Activated T-cell treated with anti-CD3 and anti-CD28 coated beads, Interleukin-2, amount 50 U/mL, for 24 hours (primary cell): Measurements from ENCODE around the gene TOLLIP.
"Not testable (repeated sequence)": the region's sequence is repeated elsewhere in the genome, so short reads cannot be mapped to it uniquely, and the experiment has no call there.

Experiments used
- DNase-seq: peaks from one replicate; pipeline ENCODE4 v3.0.0-alpha.2; 2020
- H3K27ac Mint-ChIP-seq: 2 replicates; pipeline ENCODE4 v1.8.0; 2020; ENCODE audit warnings: mild to moderate bottlenecking, mixed read lengths
- H3K27me3 Mint-ChIP-seq: 2 replicates; pipeline ENCODE4 v1.8.0; 2020; ENCODE audit warnings: mixed read lengths
- H3K36me3 Mint-ChIP-seq: 2 replicates; pipeline ENCODE4 v1.8.0; 2020; ENCODE audit warnings: low read depth, mixed read lengths
- H3K4me1 Mint-ChIP-seq: 2 replicates; pipeline ENCODE4 v1.8.0; 2020; ENCODE audit warnings: low read depth, mixed read lengths
- H3K4me3 Mint-ChIP-seq: 2 replicates; pipeline ENCODE4 v1.8.0; 2020; ENCODE audit warnings: mild to moderate bottlenecking, moderate library complexity, mixed read lengths
- H3K9me3 Mint-ChIP-seq: 2 replicates; pipeline ENCODE4 v1.8.0; 2020; ENCODE audit warnings: mixed read lengths

The TOLLIP gene

DNA sequence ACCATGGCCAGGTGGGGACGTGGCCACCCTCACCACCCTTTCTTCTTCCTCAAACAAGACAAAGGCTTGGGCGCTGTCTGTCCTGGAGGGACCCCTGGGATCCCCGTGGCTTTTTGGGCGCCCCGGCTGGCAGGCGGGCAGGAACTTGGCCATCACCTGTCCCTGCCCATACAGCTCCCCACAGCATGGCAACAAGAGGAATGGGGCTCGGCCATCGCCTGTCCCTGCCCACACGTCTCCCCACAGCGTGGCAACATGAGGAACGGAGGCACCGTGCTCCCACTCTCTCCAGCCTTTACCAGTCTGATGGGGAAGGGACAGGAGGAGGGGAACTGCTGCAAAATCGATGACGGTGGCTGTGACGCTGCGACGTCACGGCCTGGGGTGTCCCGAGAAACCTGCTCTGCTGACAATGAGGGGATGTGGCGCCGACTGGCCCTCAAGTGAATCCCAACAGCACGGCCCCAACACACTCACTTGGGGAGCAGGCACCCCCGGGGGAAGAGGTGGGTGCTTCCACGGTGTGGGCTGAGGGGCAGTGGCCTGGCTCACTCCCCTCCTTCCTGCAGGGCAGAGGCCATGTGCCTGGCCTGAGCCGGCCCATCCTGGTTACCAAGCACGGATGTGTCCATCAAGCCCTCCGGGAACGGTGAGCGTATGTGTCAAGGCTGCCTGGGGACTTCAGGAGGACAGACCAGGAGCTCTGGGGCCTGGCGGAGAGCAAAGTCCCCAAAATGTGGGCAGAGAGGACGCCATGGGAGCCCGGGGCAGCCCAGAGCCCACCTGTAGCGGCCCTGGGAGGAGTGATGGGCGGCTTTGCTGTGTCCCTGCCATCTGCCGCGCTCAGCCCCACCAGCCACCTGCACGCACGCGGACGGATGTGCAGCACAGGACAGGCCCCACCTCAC, 30.4 kb downstream of the TOLLIP start:
- Mint-ChIP-seq H3K9me3 (no peaks in the 10 kb centered on the region), H3K36me3 (peaks cover 74% of the 10 kb centered on the region), H3K4me3 (no peak overlapping the region), H3K27me3 (no peaks in the 10 kb centered on the region), H3K27ac (no peak overlapping the region), H3K4me1 (no peaks in the 10 kb centered on the region)
- no peak for DNase-seq

DNA sequence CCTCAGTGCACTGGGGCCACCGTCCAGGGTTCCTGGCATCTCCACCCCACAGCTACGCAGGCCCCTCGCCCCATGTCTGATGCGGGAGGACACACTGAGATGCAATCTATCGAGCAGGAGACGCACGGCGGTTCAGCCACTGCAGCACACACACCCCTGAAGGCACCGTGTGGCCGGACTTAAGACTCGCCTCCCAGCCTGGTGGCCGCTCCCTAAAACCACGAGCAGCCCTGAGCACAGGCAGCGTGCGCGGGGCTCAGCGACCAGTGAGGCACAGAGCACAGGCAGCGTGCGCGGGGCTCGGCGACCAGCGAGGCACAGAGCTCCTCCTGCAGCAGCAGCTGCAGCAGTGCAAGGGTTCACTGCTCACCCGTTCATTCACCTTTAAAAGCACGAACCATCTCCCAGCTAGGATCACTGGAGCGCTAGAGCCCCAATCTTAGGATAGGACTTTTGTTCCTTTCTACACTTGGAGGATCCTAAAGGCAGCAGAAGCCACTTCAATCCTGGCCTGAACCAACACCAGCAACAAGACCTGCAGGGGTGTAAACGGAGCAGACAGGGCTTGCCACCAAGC, 31.4 kb downstream of the TOLLIP start:
- no peak overlapping the region for H3K4me3 Mint-ChIP-seq
- H3K4me1 Mint-ChIP-seq = no peaks in the 10 kb centered on the region
- H3K36me3 Mint-ChIP-seq = peaks cover 66% of the 10 kb centered on the region
- DNase-seq = no peak
- H3K27ac Mint-ChIP-seq = no peak overlapping the region
- no peaks in the 10 kb centered on the region for H3K27me3 Mint-ChIP-seq
- H3K9me3 Mint-ChIP-seq = no peaks in the 10 kb centered on the region

DNA sequence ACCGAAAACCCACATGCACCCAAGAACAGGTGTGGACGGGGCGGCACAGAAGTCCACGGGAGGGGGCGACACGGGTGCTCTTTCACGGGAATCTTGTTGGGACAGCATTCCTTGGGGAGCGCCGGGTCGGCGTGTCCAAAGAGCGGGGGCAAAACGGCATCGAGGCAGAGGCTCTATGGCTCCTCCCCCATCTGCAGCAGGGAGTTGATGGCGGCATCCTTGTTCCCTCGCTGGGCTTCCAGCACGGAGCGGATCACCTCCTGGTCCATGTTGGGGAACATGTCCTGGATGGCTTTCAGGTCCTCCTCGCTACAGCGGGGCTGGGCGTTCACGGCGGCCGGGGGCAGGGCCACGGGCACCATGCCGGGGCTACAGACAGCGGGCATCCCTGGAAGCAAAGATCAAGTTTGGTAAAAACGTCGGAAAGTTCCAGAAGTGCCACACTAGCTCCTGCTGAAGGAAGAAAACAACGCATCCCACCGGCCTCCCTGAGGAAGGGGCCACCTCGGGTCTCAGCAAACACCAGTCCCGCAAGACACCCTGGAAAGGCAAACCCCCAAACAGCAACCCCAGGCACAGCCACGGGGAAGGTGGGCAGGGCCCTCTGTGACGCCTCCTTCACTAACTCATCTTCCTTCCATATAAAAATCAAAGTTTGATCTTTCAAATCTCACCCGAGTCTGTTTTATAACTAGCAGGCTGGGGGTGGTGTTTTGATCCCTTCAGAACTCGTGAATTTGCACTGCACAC, 32.4 kb downstream of the TOLLIP start:
- no peaks in the 10 kb centered on the region for H3K27me3 Mint-ChIP-seq
- H3K9me3 Mint-ChIP-seq = no peaks in the 10 kb centered on the region
- peaks cover 65% of the 10 kb centered on the region for H3K36me3 Mint-ChIP-seq
- no peak overlapping the region for H3K27ac Mint-ChIP-seq
- H3K4me1 Mint-ChIP-seq = no peaks in the 10 kb centered on the region
- no peak for DNase-seq
- H3K4me3 Mint-ChIP-seq = no peak overlapping the region

DNA sequence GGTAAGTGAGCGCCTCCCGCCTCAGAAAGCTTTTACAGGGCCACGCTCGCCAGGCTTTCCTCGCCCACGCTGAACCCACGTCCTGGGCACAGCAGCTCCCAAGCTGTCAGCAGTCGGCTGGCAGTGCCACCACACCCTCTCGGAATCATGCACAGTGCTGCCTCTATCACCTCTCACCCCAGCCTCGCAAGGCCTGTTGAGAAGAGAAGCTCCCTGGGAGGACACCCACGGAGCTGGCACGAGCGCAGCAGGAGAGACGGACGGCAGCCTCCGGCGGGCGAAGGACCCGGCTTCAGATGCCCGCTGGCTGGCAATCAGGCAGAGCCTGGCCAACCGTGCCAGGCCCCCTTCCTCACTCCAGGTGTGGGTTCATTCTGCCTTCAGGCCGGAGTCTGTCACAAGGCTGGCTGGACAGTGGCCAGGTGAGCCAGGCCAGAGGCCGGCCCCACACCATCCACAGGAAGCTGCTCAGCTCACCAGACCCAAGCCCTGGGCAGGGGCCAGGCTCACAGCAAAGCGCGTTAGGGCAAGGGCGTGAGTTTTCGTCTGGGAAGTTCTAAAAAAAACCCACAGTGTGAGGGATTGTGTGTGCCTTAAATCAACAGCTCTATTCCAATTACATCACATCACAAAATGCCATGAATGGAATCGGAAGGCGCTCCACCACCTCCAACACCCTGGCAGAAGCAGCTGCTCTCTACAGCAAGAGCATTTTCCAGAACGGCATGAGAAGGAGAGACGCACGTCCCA, 33.2 kb downstream of the TOLLIP start:
- no peaks in the 10 kb centered on the region for H3K9me3 Mint-ChIP-seq
- H3K4me1 Mint-ChIP-seq = no peaks in the 10 kb centered on the region
- H3K27ac Mint-ChIP-seq = no peak overlapping the region
- no peak overlapping the region for H3K4me3 Mint-ChIP-seq
- no peak for DNase-seq
- H3K27me3 Mint-ChIP-seq = no peaks in the 10 kb centered on the region
- peaks cover 58% of the 10 kb centered on the region for H3K36me3 Mint-ChIP-seq

DNA sequence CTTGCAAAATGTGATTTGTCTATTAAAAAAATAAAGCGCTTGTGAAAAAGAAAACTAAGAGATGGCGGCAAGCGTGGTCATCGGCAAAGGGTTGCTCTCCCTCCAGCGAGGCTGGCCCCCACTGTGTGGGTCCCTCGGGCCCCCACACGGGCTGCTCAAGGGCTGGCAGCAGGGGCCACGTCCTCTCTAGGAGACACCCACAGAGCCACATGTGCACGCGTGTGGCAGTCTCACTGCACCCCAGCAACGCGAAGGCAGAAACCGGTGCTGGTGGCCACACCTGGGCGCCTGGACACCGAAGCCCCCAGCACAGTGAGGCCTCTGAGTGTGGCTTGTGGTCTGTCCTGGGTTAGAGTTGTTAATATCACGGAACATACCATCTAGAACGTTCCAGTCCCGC, 34.4 kb downstream of the TOLLIP start:
- H3K9me3 Mint-ChIP-seq = no peaks in the 10 kb centered on the region
- no peak for DNase-seq
- no peak overlapping the region for H3K27ac Mint-ChIP-seq
- no peaks in the 10 kb centered on the region for H3K27me3 Mint-ChIP-seq
- H3K4me3 Mint-ChIP-seq = no peak overlapping the region
- H3K4me1 Mint-ChIP-seq = no peaks in the 10 kb centered on the region
- peaks cover 48% of the 10 kb centered on the region for H3K36me3 Mint-ChIP-seq

DNA sequence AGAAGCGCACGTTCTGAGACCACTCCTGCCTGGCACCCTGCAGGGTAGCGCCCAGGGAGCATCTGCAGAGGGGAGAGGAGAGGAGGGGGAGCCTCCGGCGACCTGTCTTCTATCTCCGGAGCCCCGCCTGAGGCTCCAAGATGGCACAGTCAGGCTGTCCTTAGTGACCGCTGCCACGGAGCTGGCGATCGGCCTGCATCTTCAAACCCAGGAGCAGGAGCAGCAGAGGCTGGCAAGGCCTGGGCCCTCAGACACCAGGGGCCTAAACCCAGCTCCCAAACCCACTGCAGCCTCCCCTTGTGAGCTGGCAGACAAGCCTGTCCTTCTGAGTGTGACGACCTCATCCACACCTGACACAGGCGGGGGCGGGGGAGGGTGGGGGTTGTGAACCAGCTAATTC, 34.9 kb downstream of the TOLLIP start:
- H3K4me1 Mint-ChIP-seq = no peaks in the 10 kb centered on the region
- no peak overlapping the region for H3K4me3 Mint-ChIP-seq
- peaks cover 43% of the 10 kb centered on the region for H3K36me3 Mint-ChIP-seq
- H3K27me3 Mint-ChIP-seq = no peaks in the 10 kb centered on the region
- H3K27ac Mint-ChIP-seq = no peak overlapping the region
- H3K9me3 Mint-ChIP-seq = no peaks in the 10 kb centered on the region
- DNase-seq = no peak

DNA sequence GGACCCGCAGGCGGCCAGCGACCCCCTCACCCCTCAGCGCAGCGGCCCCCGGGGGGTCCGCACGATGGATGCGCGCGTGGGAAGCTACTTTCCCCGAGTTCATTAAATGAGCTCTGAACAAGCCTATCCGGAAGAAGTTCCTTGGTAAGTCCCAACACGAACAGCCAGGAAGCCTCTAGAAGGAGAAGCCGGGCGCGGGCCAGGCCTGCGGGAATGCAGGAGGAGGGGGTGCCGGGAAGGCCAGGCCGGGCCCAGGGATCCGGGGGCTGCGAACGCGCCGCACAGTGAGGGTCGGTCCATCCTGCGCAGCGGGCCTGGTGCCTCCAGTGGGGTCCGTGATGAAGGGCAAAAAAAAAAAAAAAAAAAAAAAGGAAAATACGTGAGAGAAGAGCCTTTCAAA, 36.9 kb downstream of the TOLLIP start:
- Mint-ChIP-seq H3K4me1 (peaks cover 4% of the 10 kb centered on the region), H3K36me3 (peaks cover 30% of the 10 kb centered on the region), H3K4me3 (no peak overlapping the region), H3K27me3 (no peaks in the 10 kb centered on the region), H3K27ac (no peak overlapping the region), H3K9me3 (no peaks in the 10 kb centered on the region)
- DNase-seq = no peak

DNA sequence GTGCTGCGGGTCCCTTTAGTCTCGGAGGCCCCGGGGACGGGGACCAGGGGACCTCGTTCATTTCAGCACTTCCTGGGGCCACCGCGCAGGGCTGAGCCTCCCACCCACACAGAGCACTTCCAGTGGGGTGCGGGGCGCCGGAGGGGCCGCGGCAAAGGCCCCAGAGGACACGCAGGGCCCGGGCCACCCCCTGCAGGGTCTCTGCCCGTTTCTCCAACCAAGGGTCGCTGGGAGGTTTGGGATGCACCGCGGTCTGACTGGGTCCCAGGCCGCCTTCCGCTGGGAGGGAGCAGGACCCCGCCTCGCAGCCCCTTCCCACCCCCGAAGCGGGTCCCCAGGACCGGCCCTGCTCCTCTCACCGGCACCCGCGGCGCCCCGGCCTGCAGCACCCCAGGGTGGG, 37.5 kb downstream of the TOLLIP start:
- H3K4me3 Mint-ChIP-seq = no peak overlapping the region
- no peak overlapping the region for H3K27ac Mint-ChIP-seq
- H3K27me3 Mint-ChIP-seq = no peaks in the 10 kb centered on the region
- DNase-seq = no peak
- no peaks in the 10 kb centered on the region for H3K9me3 Mint-ChIP-seq
- H3K4me1 Mint-ChIP-seq = peaks cover 10% of the 10 kb centered on the region
- H3K36me3 Mint-ChIP-seq = peaks cover 24% of the 10 kb centered on the region

DNA sequence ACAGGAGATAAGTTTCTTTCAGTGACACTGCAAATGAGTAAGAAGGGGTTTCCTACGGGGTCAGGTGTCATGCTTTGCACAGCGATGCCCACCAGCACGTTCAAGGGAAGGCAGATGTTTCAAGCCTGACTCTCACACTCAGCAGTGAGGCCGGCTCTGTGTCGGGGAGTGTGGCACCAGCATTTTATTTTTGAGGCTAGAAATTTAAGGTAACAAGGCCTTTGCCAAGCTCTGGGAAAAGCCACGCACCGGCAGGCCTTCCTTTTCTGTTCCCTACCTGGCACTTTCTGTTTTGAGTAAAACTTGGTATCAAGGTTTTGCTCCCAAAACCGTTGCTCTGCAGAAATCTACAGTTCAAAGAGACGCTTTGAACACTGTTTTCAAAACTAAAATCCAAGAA, 38.0 kb downstream of the TOLLIP start:
- no peaks in the 10 kb centered on the region for H3K27me3 Mint-ChIP-seq
- DNase-seq = no peak
- H3K36me3 Mint-ChIP-seq = peaks cover 20% of the 10 kb centered on the region
- peaks cover 13% of the 10 kb centered on the region for H3K4me1 Mint-ChIP-seq
- H3K27ac Mint-ChIP-seq = no peak overlapping the region
- no peak overlapping the region for H3K4me3 Mint-ChIP-seq
- no peaks in the 10 kb centered on the region for H3K9me3 Mint-ChIP-seq

DNA sequence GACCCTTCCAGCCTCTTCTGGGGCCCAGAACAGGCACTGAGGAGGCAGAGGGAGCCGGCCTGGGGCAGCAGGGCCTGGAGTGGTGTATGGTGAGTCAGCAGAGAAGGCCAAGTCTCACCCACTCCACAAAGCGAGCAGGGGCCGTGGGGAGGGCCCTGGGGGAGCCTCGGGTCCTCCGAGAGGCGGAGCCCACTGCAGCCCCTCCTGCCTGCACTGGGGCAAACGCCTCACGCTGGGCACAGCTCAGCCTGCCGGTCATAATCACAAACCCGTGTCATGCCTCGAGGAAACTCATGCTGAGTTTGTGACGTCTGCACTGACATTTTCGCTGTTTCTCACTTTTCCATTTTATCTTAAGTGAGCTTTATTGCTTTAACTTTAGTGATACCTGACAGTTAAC, 38.4 kb downstream of the TOLLIP start:
- Mint-ChIP-seq H3K27ac (no peak overlapping the region), H3K4me1 (peaks cover 13% of the 10 kb centered on the region), H3K36me3 (peaks cover 16% of the 10 kb centered on the region), H3K4me3 (no peak overlapping the region), H3K27me3 (no peaks in the 10 kb centered on the region), H3K9me3 (no peaks in the 10 kb centered on the region)
- no peak for DNase-seq

DNA sequence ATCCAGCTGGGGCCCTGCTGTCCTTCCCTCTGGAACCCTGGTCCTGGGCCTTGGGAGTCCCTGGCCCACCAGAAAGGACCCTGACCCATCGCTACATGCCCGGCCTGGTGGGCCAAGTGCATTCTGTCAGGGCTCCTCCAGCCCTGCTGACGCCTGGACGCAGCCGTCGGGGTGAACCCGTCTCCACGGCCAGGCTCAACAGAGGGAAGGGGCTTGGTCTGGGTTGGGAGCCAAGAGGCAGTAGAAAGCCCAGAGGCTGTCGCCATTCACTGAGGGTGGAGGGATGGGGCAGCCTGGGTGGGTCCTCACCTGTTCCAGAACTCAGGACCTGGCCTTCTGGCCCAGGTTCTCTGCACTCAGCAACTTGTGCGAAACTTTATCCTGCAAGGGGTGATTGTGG, 39.0 kb downstream of the TOLLIP start:
- Mint-ChIP-seq H3K27ac (no peak overlapping the region), H3K4me1 (peaks cover 13% of the 10 kb centered on the region), H3K36me3 (peaks cover 11% of the 10 kb centered on the region), H3K27me3 (no peaks in the 10 kb centered on the region), H3K4me3 (no peak overlapping the region), H3K9me3 (no peaks in the 10 kb centered on the region)
- DNase-seq = no peak

DNA sequence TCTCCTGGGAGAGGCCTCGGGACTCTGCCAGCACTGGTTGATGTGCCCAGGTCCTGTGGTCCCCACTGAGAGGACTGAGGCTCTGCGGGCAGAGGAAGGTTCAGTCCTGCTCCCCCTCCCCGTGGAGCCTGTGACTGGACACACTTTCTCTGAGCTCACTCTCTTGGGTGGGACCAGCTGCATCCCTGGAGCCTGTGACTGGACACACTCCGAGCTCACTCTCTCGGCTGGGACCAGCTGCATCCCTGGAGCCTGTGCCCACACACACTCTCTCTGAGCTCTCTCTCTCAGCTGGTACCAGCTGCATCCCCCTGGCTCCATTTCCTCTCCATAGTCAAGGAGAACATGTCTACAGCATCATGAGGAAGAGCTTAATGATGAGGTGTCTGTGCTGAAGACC, 39.5 kb downstream of the TOLLIP start:
- no peak for DNase-seq
- peaks cover 6% of the 10 kb centered on the region for H3K36me3 Mint-ChIP-seq
- H3K27me3 Mint-ChIP-seq = no peaks in the 10 kb centered on the region
- no peak overlapping the region for H3K27ac Mint-ChIP-seq
- H3K4me1 Mint-ChIP-seq = peaks cover 14% of the 10 kb centered on the region
- peaks cover 1% of the 10 kb centered on the region for H3K9me3 Mint-ChIP-seq
- no peak overlapping the region for H3K4me3 Mint-ChIP-seq

DNA sequence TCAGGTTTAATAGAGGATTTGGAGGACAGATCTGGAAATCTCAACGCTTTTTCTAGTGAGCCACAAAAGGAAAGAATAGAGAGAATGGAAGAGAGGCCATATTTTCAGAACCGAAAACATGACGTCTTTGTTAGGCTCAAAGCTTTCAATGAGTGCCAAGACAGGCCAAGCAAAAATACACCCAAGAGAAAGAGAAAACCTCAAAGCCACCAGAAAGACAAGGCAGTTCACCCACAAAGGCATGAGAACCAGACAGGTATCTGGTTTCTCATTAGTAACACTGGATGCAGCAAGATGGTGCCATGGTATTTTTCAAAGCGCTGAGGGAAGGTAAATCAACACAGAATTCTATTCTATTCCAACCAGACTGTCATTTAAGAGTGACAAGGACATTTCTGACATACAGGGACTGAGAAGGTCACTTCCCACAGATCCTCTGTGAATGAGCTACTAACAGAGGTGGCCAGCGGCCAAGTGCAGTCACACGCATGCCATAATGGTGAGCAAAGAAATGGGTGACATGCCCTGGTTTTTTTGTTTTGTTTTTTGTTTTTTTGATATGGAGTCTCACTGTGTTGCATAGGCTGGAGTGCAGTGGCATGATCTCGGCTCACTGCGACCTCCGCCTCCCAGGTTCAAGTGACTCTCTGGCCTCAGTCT, 41.9 kb downstream of the TOLLIP start:
- no peak overlapping the region for H3K4me3 Mint-ChIP-seq
- peaks cover 5% of the 10 kb centered on the region for H3K36me3 Mint-ChIP-seq
- H3K4me1 Mint-ChIP-seq = peaks cover 30% of the 10 kb centered on the region
- H3K27me3 Mint-ChIP-seq = no peaks in the 10 kb centered on the region
- peak overlapping the region; percentile 2 for H3K27ac Mint-ChIP-seq
- DNase-seq = no peak
- peaks cover 8% of the 10 kb centered on the region for H3K9me3 Mint-ChIP-seq

DNA sequence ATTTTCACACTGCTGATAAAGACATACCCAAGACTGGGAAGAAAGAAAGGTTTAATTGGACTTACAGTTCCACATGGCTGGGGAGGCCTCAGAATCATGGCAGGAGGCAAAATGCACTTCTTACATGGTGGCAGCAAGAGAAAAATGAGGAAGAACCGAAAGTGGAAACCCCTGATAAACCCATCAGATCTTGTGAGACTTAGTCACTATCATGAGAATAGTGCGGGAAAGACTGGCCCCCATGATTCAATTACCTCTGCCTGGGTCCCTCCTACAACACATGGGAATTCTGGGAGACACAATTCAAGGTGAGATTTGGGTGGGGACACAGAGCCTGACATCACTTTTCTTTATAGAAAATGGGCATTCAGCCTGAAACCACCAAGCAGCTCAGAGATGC, 42.5 kb downstream of the TOLLIP start:
- not testable (repeated sequence) for H3K9me3 Mint-ChIP-seq, H3K27ac Mint-ChIP-seq, DNase-seq, H3K36me3 Mint-ChIP-seq, H3K4me3 Mint-ChIP-seq, H3K27me3 Mint-ChIP-seq
- H3K4me1 Mint-ChIP-seq = peaks cover 32% of the 10 kb centered on the region
